NCI-H2081 treated with DMSO at 0.1 percent for 48 hours (cell line): Measurements from ENCODE around the gene RXRA.

Experiments used
- DNase-seq: peaks from one replicate; lab custom pipeline; 2025; lab: John Stamatoyannopoulos, UW

RXRA gene

DNA sequence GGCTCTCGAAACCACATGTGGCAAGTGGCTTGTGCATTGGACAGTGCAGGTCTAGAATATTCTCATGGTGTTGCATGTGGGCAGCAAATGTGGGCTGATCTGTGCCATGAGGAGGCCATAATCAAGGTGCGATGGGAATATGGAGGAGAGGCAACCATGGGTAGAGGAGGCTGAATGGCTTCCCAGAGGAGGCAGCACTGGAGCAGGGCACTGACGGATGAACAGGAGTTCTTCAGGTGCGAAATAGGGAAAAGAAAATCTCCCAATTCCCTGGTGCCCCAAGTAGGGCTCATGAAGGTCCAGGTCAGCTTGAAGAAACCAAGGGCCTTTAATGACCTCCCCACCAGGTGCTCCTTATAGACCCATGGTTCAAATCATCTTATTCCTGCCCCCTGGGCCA lies 126.5 kb downstream of the RXRA start:
- DNase-seq: no peak

DNA sequence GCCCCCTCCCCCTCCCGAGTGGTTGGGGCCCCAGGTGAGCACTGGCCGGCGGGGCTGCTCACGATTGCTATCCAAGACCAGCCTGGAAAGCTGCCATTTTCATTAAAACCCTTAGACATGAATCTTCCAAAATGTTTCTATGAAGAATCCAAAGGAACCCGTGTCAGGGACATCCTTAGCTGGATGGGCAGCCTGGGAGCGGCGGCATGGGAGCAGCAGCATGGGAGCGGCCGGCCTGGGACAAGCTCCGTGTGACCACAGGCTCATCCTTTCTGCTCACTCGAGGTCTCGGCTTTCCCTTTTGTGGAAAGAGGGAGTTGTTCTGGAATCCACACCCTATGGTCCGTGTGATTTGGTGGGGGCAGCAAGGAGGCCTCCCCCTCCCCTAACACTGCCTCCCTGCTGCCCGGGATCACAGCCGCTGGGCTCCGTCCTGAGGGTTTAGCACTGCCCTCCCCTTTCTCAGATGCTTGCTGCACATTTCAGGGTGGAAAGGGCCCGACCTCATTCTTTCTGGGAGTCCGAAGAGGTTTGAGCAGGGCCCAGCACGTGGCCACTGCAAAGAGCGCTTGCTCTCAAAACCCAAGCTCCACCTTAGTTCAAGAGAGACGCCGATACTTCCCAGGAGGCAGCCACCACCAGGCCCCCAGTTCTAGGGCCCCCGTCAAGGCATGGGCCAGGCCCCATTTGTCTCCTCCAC lies 127.7 kb downstream of the RXRA start:
- no peak for DNase-seq

DNA sequence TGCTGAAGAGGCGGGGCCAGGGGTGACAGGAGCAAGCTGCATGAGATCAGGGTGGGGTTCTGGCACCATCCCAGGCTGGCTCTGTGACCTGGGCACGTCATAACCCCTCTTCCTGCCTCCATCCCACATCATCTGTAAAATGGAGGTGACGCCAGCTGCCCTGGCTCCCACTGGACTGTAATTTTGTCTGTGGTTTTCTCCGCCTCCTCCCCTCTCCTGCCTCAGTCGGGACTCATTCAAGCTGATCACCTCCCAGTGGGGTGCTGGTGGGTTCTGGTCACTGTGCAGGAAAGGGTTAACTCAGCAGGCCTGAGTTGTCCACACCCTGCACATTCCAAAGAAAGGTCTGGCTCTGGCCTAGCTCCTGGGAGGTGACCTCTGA lies 128.2 kb downstream of the RXRA start:
- DNase-seq: no peak

DNA sequence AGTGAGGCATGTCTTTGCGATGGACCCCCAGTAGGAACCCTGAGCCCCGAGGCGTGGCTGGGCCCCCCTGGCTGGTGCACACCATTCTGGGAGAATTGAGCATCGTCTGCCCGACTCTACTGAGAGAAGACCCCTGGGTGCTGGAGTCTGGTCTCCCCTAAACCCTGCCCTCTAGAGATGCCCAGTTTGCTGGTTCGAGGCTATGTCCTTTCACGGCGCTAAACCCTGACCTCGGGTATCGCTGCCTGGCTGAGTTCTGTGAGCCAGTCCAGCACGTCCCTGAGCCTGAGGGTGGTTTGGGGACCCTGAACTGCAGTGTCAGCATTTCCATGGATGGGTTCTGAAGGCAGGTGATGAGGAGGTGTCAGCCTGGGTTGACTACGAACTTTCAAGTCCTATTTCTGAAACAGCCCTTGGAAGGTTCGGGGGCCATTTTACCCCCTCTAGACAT lies 128.8 kb downstream of the RXRA start:
- no peak for DNase-seq

DNA sequence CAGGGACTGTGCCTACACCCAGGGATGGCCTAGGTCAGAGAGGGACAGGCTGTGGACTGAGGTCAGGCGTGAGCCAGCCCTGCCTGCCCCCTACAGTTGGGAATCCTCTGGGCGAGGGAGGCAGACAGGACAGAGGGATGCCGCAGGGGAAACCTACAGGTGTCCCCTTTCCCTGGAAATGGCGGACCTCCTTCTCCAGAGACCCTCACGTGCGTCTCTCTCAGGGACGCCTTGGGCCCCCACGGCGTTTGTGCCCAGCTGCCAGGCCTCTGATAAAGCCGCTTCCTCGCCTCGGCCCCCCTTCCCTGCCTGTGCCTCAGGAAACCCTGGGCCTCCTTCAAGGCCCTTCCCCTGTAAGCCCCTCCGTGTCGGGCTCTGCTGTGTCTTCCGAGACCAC lies 129.3 kb downstream of the RXRA start:
- DNase-seq: no peak

DNA sequence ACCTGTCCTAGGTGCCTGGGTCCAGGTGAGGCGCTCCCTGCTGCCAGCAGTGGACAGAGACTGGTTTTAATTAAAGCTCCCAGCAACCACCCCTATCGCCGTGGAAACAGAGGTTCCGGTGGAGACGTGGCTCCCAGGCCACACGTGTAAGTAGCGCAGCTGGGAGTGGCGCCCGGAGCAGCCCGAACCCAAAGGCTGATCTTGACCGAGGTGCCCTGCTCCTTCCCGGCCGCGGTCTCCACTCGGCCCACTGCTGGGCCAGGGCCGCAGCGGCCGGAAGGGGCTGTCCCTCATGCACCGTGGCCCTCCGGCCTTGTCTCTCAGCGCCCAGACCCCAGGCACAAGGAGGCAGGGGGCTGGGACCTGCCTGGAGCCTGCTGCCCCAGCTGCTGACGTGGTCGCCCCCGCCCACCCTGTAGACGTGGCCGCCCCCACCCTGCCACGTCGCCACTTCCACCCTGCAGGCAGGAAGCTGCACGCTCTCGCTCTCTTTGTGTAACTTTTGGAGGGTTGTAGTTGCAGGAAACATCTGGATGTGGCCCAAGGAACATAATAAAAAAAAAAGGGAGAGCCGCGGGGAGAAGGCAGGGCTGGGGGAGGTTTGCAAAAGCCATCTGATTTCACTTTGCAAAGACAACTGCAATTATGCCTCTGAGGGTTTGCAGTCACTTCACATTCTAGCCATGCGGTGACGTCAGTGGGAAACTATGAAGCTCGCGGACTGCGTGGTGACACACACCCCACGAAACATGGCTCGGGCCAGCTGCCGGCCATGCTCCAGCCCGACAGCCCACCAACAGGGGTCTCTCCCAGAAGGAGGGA lies 129.9 kb downstream of the RXRA start:
- no peak for DNase-seq

DNA sequence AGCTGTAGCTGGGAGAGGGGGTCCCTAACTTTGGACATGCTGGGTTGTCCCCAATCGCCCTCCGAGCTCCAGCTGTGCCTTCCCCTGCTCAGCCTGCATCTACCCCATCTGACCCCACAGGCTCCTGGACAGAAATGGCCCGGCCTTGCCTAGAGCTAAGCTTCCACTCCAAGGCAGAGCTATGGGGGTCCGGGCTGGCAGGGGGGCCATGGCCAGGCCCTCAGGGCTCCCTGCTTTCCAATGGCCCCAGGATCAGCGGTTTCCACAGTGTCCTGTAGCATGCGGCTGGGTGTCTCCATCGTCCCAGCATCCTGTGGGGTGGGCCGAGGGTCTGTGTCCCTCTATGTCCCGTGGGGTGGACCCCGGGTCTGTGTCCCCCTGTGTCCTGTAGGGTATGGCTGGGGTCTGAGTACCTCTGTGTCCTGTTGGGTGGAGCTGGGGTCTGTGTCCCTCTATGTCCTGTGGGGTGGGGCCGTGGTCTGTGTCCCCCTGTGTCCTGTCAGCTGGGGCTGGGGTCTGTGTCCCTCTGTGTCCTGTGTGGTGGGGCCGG lies 130.6 kb downstream of the RXRA start:
- no peak for DNase-seq

DNA sequence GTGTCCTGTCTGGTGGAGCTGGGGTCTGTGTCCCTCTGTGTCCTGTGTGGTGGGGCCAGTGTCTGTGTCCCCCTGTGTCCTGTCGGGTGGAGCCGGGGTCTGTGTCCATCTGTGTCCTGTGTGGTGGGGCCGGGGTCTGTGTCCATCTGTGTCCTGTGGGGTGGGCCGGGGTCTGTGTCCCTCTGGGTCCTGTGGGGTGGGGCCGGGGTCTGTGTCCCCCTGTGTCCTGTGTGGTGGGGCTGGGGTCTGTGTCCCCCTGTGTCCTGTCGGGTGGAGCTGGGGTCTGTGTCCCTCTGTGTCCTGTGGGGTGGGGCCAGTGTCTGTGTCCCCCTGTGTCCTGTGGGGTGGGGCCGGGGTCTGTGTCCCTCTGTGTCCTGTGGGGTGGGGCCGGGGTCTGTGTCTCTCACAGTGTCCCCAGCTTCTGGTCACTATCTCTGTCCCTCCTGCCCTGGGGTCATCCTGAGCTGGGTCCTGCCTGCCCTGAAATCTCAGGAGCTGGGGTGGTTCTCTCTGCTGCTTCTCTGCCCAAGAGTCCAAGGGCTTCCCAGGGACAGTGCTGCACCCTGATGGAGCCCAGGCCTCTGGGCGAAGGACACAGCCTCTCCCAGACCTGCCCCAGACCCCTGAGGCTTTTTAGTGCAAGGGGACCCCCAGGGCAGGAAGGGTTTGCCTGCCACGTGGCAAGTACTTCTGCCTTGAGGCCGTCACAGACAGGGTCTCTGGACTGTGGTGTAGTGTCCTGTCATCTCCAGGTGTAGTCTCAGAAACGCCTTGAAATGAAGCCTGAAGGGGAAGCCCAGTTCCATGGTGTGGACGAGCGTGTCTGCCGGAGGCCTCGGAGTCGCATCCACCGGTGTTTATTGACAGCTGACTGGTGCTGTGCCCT lies 131.3 kb downstream of the RXRA start:
- DNase-seq: no peak

DNA sequence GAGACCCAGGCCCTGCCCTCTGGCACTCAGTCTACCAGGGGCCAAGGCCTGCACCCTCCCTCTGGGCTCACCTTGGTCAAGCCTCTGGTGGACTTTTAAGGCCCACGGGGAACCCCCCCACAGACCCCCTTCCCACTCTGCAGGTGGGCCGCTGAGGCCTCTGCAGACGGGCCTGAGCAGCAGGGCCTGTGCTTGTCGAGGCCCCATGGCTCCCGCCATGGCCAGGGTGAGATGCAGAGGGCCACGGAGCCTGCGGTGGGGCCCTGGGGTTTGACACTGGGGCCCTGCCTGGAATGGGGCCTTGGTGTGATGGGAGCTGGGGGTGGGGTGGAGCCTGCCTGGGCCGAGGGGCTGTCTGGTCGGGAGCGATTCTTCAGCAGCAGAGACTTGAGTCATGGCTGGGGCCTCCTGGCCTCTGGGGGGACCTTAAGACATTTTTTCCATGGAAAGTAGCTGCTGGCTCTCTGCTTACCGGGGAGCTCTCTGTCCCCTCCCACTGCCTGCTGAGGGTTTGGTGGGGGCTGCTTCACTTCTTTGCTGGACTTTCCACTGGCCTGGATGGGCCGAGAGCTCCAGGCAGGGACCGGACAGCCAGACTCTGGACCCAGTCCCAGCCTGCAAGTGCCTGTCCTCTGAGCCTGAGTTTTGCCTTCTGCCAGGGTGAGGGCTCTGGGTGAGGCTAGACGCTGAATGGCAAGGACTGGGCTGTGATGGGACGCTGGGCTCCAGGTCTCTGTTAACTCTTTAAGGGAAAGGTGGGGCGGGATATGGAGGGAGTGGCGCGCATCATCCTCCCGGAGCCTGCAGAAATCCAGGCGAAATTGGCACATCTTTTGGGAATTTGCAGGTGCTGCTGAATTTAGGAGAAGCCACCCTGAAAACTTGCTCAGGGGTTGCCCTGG lies 132.2 kb downstream of the RXRA start:
- DNase-seq: no peak

DNA sequence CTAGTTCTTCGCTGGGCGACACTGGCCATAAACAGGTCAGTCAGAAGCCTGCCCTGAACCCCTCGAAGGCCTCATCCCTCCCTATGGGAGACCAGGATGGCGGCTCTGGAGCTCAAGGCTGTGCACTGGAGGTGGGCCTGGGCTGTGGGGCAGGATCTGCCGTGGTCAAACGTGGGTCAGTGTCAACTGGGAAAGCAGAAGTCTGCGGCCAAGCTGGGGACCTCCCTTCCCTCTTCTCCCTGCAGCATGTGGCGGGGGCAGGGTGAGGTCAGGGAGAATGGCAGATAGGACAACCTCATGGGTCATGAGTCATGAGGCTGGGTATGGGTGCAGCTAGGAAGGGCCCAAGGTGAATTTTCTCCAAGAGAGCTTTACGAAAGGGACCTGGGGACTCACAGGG lies 132.9 kb downstream of the RXRA start:
- no peak for DNase-seq

DNA sequence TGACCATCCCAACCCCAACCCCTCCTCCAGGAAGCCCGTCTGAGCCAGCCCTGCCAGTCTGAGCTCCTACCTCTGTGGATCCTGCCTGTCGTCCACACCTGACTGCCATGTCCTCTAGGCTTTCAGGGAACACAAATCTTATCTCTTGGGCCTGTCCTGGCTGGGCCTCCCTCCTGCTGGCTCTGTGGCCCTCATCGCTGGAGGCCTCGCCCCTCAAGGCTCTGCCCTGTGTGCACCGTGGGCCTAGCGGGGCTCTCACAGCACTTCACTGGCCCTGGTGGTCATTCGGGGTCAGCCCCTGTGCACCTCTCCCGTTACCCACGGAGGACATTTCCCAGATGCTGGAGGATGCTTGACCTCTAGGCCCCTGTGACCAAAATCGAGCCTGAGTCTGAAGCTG lies 133.3 kb downstream of the RXRA start:
- DNase-seq: no peak

DNA sequence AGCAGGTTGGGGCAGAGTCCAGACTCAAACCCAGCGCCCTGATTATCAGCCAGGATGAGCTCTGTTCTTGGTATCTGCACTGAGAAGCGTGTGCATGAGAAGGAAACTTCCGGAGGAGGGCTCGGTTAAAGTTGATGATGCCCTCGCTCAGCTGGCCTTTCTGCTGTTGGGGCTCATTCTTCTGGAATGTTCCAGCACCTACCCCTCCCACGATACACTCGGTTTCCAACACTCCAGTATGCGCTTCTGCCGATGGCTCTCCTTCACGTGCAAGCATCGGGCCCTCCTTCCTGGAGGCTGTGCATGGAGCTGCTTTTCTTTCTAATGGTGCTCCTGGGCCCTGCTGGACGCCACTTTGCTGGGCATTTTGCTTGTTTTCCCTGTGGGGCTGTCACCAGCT lies 134.0 kb downstream of the RXRA start:
- no peak for DNase-seq

DNA sequence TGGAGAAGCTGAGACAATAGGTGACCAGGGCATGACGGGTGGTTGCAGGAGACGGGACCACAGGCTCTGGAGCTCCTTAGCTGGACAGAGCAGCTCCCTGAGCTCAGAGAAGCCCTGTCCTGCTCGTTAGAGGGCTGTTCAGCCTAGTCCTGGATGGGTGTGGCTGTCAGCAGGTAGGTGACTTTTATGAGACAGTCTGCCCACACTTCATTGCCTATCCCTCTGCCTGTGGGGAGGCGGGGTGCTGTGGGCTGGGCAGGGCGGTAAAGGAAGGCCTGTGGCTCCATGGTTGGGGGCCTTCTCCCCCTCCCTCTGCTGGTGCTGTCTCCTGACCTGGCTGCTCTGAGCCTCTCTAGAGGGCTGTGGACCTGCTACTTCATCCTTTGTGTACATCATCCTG lies 134.6 kb downstream of the RXRA start:
- DNase-seq: no peak

DNA sequence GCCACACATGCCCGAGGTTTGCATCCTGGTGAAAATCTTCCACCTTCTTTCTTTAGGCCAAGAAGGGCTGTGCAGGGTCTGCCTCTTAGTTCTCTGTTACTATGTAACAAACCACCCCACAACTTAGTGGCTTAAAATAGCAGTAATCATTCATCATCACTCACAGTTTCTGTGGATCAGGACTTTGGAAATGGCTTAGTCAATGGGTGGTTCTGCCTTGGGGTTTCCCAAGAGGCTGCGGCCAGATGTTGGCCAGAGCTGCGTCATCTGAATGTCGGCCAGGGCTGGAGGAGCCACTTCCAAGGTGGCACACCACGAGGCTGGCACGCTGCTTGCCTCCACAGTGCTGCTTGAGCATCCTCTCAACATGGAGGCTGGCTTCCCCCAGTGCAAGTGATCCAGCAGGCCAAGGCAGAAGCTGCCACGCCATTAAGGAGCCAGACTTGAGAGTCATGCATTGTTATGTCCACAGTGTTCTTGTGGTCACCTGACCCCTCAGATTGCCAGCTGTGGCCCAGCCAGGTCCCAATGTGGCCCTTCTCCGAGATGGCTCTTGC lies 135.2 kb downstream of the RXRA start:
- DNase-seq: no peak

DNA sequence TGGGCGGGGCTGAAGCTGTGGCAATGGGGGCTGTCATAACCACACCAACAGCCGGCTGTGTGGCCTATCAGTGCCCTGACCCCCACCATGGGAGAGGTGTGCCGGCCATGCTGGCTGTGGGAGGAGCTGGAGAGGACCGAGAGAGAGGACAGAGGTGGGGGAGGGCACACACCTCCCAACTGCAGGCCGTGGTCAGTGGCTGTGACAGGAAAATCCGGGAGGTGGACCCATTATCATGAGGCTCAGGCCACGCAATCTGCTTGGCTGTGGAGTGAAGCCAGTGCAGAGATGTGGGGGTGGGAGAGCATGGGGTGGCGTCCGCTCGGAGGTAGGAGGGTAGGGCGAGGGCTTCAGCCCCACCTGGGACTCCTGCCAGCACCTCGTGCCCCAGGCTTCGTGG lies 136.1 kb downstream of the RXRA start:
- DNase-seq: no peak

DNA sequence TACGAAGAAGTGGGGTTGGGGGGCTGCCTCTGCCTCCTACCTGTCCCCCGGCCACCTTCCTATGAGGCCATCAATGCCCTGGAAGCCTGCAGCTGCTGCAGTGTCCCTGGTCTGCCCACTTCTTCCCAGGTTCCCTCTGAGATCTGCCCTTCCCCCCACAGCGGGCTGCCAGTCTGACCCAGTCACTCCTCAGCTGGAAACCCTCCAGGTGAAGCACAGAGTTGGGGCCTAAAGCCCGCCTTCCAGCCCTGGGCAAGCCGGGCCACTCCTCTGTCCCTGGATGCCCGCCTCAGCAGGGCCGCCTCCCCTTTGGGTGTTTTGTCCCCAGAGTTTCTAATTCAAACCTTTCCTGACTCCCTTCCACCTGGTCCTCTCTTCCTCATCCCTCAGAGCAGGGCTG lies 137.0 kb downstream of the RXRA start:
- no peak for DNase-seq

DNA sequence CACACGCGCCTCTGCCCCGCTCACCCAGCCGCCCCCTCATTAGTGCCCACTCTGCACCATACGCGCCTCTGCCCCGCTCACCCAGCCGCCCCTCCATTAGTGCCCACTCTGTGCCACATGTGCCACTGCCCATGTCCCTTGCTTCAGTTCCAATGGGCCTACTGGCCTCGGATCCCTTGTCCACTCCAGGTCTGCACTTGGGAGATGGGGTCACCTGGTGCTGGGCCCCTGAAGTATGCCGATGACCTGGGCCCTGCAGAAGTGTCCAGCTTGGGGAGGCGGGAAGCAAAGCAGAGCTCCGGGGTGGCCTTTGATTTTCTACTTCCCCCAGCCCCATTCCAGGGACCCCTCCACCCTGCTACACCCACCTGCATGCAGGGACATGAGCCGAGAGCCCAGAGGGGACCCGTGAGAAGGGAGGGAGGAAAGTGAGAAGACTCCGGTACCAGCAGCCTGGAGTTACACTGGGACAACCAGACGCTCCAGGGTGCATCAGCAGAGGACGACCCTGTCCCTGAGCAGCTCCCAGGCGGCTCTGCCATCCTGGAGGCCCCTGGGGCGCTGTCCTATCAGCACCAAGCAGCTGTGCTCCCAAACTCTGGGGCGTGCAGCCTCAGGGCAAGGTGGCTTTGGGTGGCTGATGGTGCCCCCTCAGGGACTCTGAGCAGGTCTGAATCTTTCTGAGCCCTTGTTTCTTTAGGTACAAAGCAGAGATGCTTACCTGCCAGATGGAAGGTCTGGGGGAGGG lies 140.8 kb downstream of the RXRA start:
- DNase-seq: no peak

DNA sequence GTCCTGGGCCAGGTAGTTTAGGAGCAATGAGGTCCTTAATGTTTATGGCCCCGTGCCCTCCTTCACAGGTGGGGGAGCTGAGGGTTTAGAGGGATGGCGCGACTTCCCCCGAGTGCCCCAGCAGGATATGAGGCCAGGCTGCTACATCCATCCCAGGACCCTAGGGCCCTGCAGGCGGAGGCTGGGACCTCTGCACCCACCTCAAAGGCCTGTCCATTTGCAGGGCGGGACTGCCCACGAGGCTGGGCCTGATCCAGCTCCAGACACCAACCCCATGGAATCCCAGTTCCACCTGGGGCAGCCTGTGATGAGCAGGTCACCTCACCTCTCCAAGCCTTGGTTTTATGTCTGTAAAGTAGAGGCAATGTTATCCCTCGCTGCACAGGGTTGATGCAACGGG lies 142.1 kb downstream of the RXRA start:
- no peak for DNase-seq

DNA sequence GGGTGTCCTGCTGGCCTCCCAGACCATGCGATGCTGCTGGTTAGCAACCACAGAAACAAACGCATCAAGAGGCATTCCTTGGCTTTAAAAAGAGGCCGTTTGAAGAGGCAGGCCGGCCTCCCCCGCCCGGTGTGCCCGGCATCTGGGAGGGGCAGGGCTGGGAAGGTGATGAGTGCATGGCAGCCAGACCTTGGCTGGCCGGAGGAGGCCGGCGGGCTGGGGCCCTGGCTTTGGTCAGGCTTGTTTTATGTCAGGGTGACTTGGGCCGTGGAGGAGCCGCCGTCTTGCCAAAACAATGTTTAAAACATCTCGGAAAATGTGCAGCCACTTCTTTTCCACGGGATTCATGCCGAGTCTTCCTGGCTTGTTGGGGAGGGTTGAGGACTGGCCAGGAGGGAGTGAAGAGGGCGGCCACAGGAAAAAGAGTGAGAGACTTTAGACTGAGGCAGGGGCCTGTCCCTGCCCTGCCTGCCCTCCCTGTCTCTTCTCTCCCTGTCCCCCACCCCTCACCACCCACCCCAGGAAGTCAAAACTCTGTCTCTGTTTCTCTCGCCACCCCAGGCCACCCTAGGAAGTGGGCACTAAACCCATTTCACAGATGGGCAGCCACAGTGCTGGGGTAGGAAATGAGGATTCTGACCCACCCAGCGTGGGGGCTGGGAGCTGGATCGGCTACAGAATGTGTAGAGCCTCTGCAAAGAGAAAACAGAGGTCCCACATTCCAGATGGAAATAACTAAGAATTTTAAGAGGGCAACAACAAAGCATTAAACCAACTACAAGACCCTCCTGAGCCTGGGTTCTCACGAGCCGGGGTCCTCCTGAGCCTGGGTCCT lies 143.0 kb downstream of the RXRA start:
- no peak for DNase-seq
